H1 (cell line): ENCODE data around the gene SLC1A3. TPM values are rescaled to one million over a fixed set of nuclear protein-coding genes. Genes with fewer than 3 reads are reported as not detected.
A peak's percentile ranks its signal among the peaks of the same experiment; 100 is the strongest.

ENCODE experiments used
- CTCF ChIA-PET: fragments of 300-600 bp; sonication (Branson Sonifier 250); formaldehyde crosslinking; loops from one replicate; lab custom pipeline; 2021; ENCODE audit not compliant: partially characterized antibody; lab: Charles Lee
- POLR2A ChIA-PET: fragments of 300-600 bp; sonication (Branson Sonifier 250); formaldehyde crosslinking; loops from one replicate; lab custom pipeline; 2021; ENCODE audit warnings: inconsistent platforms; ENCODE audit not compliant: partially characterized antibody; lab: Charles Lee
- DNase-seq, 2 experiments: peaks; one replicate each; pipeline versions ENCODE4 v3.0.0 to v3.0.0-alpha.2; 2010 to 2022; ENCODE audit warnings: low spot score in 2 of 2, low read depth in 1 of 2, mixed read lengths in 1 of 2
- FAIRE-seq: peaks from 2 replicates; lab custom pipeline; 2011; peaks lifted over from hg19 to GRCh38; lab: Jason Lieb, UNC
- H2AFZ ChIP-seq: 2 replicates; pipeline ENCODE4 v1.8.1; 2012; ENCODE audit warnings: low read length, inconsistent platforms
- H2AK5ac ChIP-seq: 2 replicates; pipeline ENCODE4 v1.6.1; 2013; ENCODE audit warnings: low read depth, low read length
- H2BK120ac ChIP-seq: replicated peaks from 2 replicates; pipeline ENCODE3; 2013; ENCODE audit warnings: low read depth, low read length, inconsistent platforms
- H2BK12ac ChIP-seq: 2 replicates; pipeline ENCODE4 v1.6.1; 2013; ENCODE audit warnings: low read depth, low read length
- H2BK15ac ChIP-seq: 2 replicates; pipeline ENCODE4 v1.6.1; 2013; ENCODE audit warnings: low read length
- H2BK20ac ChIP-seq: 2 replicates; pipeline ENCODE4 v1.6.1; 2013; ENCODE audit warnings: low read length
- H2BK5ac ChIP-seq: 2 replicates; pipeline ENCODE4 v1.6.1; 2013; ENCODE audit warnings: low read depth, low read length
- H3K14ac ChIP-seq: 2 replicates; pipeline ENCODE4 v1.6.1; 2013; ENCODE audit warnings: inconsistent platforms; ENCODE audit not compliant: insufficient read length
- H3K18ac ChIP-seq: 2 replicates; pipeline ENCODE4 v1.6.1; 2013; ENCODE audit warnings: low read length; ENCODE audit errors: extremely low read depth
- H3K23ac ChIP-seq: 2 replicates; pipeline ENCODE4 v1.6.1; 2013; ENCODE audit warnings: inconsistent platforms; ENCODE audit not compliant: insufficient read length
- H3K23me2 ChIP-seq: 2 replicates; pipeline ENCODE4 v1.6.1; 2013; ENCODE audit warnings: low read depth, low read length
- H3K27ac ChIP-seq: 2 replicates; pipeline ENCODE4 v1.6.1; 2011; ENCODE audit warnings: low read depth, low read length, inconsistent platforms
- H3K27me3 ChIP-seq, 4 experiments: replicated peaks in 1 of 4; 1 replicate in 1 of 4; 2 replicates in 3 of 4; pipeline versions ENCODE4 v1.6.1 to v1.8.1; 2011 to 2013; ENCODE audit warnings: low read length in 3 of 4, mild to moderate bottlenecking in 3 of 4, inconsistent platforms in 2 of 4, mixed read lengths in 2 of 4, moderate library complexity in 1 of 4; ENCODE audit not compliant: control insufficient read depth in 3 of 4, insufficient read depth in 3 of 4; ENCODE audit errors: extremely low read depth in 1 of 4
- H3K36me3 ChIP-seq, 4 experiments: 2 replicates each; pipeline versions ENCODE4 v1.6.1 to v1.8.1; 2011 to 2013; ENCODE audit warnings: mild to moderate bottlenecking in 4 of 4, low read length in 3 of 4, moderate library complexity in 2 of 4, control low read depth in 1 of 4, inconsistent platforms in 1 of 4; ENCODE audit not compliant: insufficient read depth in 4 of 4, control insufficient read depth in 2 of 4
- H3K4ac ChIP-seq: replicated peaks from 2 replicates; pipeline ENCODE3; 2013; ENCODE audit warnings: low read length, low read depth, mixed read lengths, inconsistent platforms; ENCODE audit not compliant: insufficient read length
- H3K4me1 ChIP-seq, 4 experiments: replicated peaks in 1 of 4; 1 replicate in 1 of 4; 2 replicates in 3 of 4; pipeline versions ENCODE4 v1.6.1 to v1.8.1; 2011 to 2013; ENCODE audit warnings: low read length in 3 of 4, inconsistent platforms in 2 of 4, mixed read lengths in 1 of 4; ENCODE audit not compliant: insufficient read depth in 4 of 4, control insufficient read depth in 3 of 4
- H3K4me2 ChIP-seq, 2 experiments: 2 replicates each; pipeline versions ENCODE4 v1.6.1 to v1.8.1; 2011 to 2013; ENCODE audit warnings: low read depth in 2 of 2, low read length in 2 of 2, control low read depth in 1 of 2, inconsistent platforms in 1 of 2, mild to moderate bottlenecking in 1 of 2; ENCODE audit not compliant: insufficient read depth in 1 of 2
- H3K4me3 ChIP-seq, 4 experiments: fragments of 200-600, 300-600 bp in 1 of 4; sonication (generic), shearing (Covaris generic), sonication (Bioruptor Twin) in 1 of 4; 2 replicates each; pipeline versions ENCODE4 v1.5.1 to v1.8.1; 2011 to 2016; ENCODE audit warnings: low read length in 4 of 4, low read depth in 3 of 4, control low read depth in 2 of 4, inconsistent platforms in 2 of 4, mild to moderate bottlenecking in 2 of 4, mixed read lengths in 1 of 4, moderate library complexity in 1 of 4; ENCODE audit not compliant: insufficient read depth in 2 of 4; ENCODE audit errors: extremely low read depth in 1 of 4
- H3K56ac ChIP-seq: replicated peaks from 2 replicates; pipeline ENCODE3; 2013; ENCODE audit warnings: low read depth, mild to moderate bottlenecking, mixed read lengths, low read length, inconsistent platforms; ENCODE audit not compliant: insufficient read length
- H3K79me1 ChIP-seq: 2 replicates; pipeline ENCODE4 v1.6.1; 2013; ENCODE audit warnings: low read depth, low read length, control low read depth
- H3K79me2 ChIP-seq, 2 experiments: 2 replicates each; pipeline versions ENCODE4 v1.6.1 to v1.8.1; 2012 to 2013; ENCODE audit warnings: low read length in 2 of 2, mild to moderate bottlenecking in 2 of 2, inconsistent platforms in 1 of 2; ENCODE audit not compliant: insufficient read depth in 2 of 2, control insufficient read depth in 1 of 2
- H3K9ac ChIP-seq, 4 experiments: replicated peaks in 1 of 4; 1 replicate in 1 of 4; 2 replicates in 3 of 4; pipeline versions ENCODE4 v1.6.1 to v1.8.1; 2011 to 2013; ENCODE audit warnings: low read depth in 3 of 4, low read length in 3 of 4, control low read depth in 2 of 4, mild to moderate bottlenecking in 2 of 4, moderate library complexity in 2 of 4, inconsistent platforms in 1 of 4; ENCODE audit errors: extremely low read depth in 1 of 4
- H3K9me3 ChIP-seq, 2 experiments: 2 replicates each; pipeline versions ENCODE4 v1.6.1 to v1.8.1; 2012 to 2013; ENCODE audit warnings: mild to moderate bottlenecking in 2 of 2, moderate library complexity in 2 of 2, control low read depth in 1 of 2, inconsistent platforms in 1 of 2, low read depth in 1 of 2, low read length in 1 of 2, mixed read lengths in 1 of 2; ENCODE audit not compliant: insufficient read depth in 2 of 2
- H4K20me1 ChIP-seq, 2 experiments: replicated peaks in 1 of 2; 2 replicates each; pipeline versions ENCODE3 to v1.8.1; 2011 to 2013; ENCODE audit warnings: inconsistent platforms in 2 of 2, low read length in 2 of 2, mild to moderate bottlenecking in 1 of 2; ENCODE audit not compliant: insufficient read depth in 2 of 2, control insufficient read depth in 1 of 2
- H4K5ac ChIP-seq: 2 replicates; pipeline ENCODE4 v1.6.1; 2013; ENCODE audit warnings: low read length, low read depth, mixed read lengths, inconsistent platforms; ENCODE audit not compliant: insufficient read length
- H4K8ac ChIP-seq: 2 replicates; pipeline ENCODE4 v1.8.0; 2013; ENCODE audit warnings: mild to moderate bottlenecking, moderate library complexity, low read length, inconsistent platforms; ENCODE audit not compliant: insufficient read depth; ENCODE audit errors: extremely low read depth
- H4K91ac ChIP-seq: replicated peaks from 2 replicates; pipeline ENCODE3; 2013; ENCODE audit warnings: low read length, mixed read lengths, inconsistent platforms; ENCODE audit not compliant: insufficient read length
- ASH2L ChIP-seq: fragments of 200-600, 300-600 bp; sonication (generic); IDR thresholded peaks from one replicate; pipeline ENCODE4 v1.7.1; 2017; ENCODE audit warnings: low read length
- BACH1 ChIP-seq: IDR thresholded peaks from 2 replicates; pipeline ENCODE4 v1.6.1; 2012; ENCODE audit warnings: low read length, improper control_type of control experiment
- CTBP2 ChIP-seq: IDR thresholded peaks from 2 replicates; pipeline ENCODE4 v1.7.0; 2011; ENCODE audit warnings: borderline replicate concordance, mild to moderate bottlenecking, moderate library complexity, mixed read lengths, low read length; ENCODE audit not compliant: insufficient read depth, insufficient read length
- GABPA ChIP-seq: IDR thresholded peaks from 2 replicates; pipeline ENCODE4 v1.6.1; 2011; ENCODE audit warnings: mild to moderate bottlenecking, low read length, moderate library complexity, borderline replicate concordance; ENCODE audit not compliant: insufficient read depth
- JUN ChIP-seq: IDR thresholded peaks from 2 replicates; pipeline ENCODE4 v1.6.1; 2011; ENCODE audit warnings: low read depth, mild to moderate bottlenecking, improper control_type of control experiment, low read length
- MAFK ChIP-seq: IDR thresholded peaks from 2 replicates; pipeline ENCODE4 v1.6.1; 2012; ENCODE audit warnings: low read depth, mild to moderate bottlenecking, improper control_type of control experiment, low read length
- NRF1 ChIP-seq: IDR thresholded peaks from 2 replicates; pipeline ENCODE4 v1.6.1; 2011; ENCODE audit warnings: mild to moderate bottlenecking, low read depth, low read length, improper control_type of control experiment
- POLR2AphosphoS5 ChIP-seq: IDR thresholded peaks from 2 replicates; pipeline ENCODE4 v1.6.1; 2011; ENCODE audit warnings: low read depth, low read length
- TAF7 ChIP-seq: optimal IDR thresholded peaks from 2 replicates; pipeline ENCODE3; 2011; ENCODE audit warnings: low read depth, mild to moderate bottlenecking, inconsistent platforms, low read length, moderate library complexity, borderline replicate concordance
- TBP ChIP-seq: IDR thresholded peaks from 2 replicates; pipeline ENCODE4 v1.6.1; 2011; ENCODE audit warnings: low read depth, low read length, improper control_type of control experiment
- WGBS, 2 experiments: shearing (Covaris generic) in 1 of 2; methylation state at CpG; one replicate each; pipeline versions ENCODE4 v1.1.6 to v1.1.7; 2013 to 2015; ENCODE audit warnings: low lambda C conversion rate in 2 of 2, mixed read lengths in 2 of 2, inconsistent platforms in 1 of 2, low coverage in 1 of 2, missing lambda C conversion rate in 1 of 2; ENCODE audit not compliant: insufficient replicate concordance in 2 of 2, insufficient coverage in 1 of 2, insufficient read length in 1 of 2; ENCODE audit errors: extremely low coverage in 1 of 2, missing lambda C conversion rate in 1 of 2; 5-methylcytosine and 5-hydroxymethylcytosine counted together
- polyA plus RNA-seq, 7 experiments: library from polyadenylated mRNA; depleted of rRNA in 3 of 7; stranded (reverse) in 5 of 7; unstranded in 2 of 7; fragments of >200 nt in 5 of 7; fragments of 200-250 nt in 2 of 7; gene quantifications; 1 replicate in 5 of 7; 2 replicates in 1 of 7; 4 replicates in 1 of 7; pipeline versions ENCODE4 v1.2.1 to v1.2.3, GENCODE V29; 2011 to 2013; ENCODE audit warnings: missing spikeins in 2 of 7, mixed read lengths in 2 of 7
- total RNA-seq: library from RNA; stranded (reverse); fragmentation: NEBNext Ultra II Directional; extraction: Animal tissue kit (Norgen Biotek cat#: 25700); gene quantifications from 2 replicates; pipeline ENCODE4 v1.2.1, GENCODE V29; 2021
- TF ChIP-seq, protein P1 (sequence below): IDR thresholded peaks from 2 replicates; pipeline ENCODE4 v1.6.1; 2012; ENCODE audit warnings: inconsistent platforms

SLC1A3 gene
- total and polyA plus RNA-seq, 2 of the 8 experiments (the other 6 are each of a cell fraction or from before 2014, with no cell fraction given), result 26.7 to 35.3 TPM

DNA sequence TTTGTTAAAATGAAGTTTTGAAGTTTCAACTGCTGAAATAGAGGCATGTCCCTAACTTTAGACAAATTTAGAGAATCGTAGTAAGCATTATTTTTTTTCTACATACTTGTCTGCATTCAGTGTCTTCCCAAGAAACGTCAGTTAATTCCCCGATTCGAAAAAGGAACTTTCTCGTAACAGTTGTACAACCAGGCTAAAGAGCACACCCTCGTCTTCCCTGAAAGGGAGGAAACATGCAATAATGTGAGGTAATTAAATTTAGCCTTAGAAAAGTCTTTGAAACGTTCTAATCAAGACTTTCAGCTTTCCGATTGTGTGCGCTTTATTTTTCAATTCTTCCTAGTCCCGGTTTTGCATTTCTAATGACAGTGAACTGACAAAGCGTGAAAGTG lies 374 bp upstream of the SLC1A3 start:
- FAIRE-seq (peak; percentile 55), DNase-seq (no peak)
- Histone ChIP-seq H2BK15ac (no peak overlapping the region), H4K8ac (no peak overlapping the region), H3K36me3 (peaks cover 0 to 11% (median 3%) of the 10 kb centered on the region in 4 experiments; a peak in 5 of 8 replicates), H3K79me2 (peaks cover 0 to 39% of the 10 kb centered on the region in 2 experiments; a peak in 2 of 4 replicates), H3K23me2 (0 out of 2 replicates have a peak, but pooled peaks cover 2% of the 10 kb centered on the region), H3K4me2 (peak overlapping the region; percentile 73 to 85), H2AK5ac (no peak overlapping the region), H2BK5ac (no peak overlapping the region), H2BK12ac (no peak overlapping the region), H3K9ac (no peak overlapping the region; a peak in 1 of 7 replicates), H3K56ac (no peak overlapping the region), H3K23ac (no peak overlapping the region), H3K4me1 (peaks cover 5 to 8% (median 6%) of the 10 kb centered on the region in 4 experiments; a peak in 6 of 7 replicates), H3K9me3 (no peaks in the 10 kb centered on the region), H3K79me1 (no peaks in the 10 kb centered on the region), H3K18ac (no peak overlapping the region; the same call in 1 of the 2 replicates), H4K91ac (no peak overlapping the region), H3K27ac (no peak overlapping the region), H3K14ac (no peak overlapping the region), H4K5ac (no peak overlapping the region), H2BK120ac (no peak overlapping the region), H3K4me3 (peak overlapping the region; percentile 69 to 74 (median 70)), H3K27me3 (no peaks in the 10 kb centered on the region), H2BK20ac (no peak overlapping the region), H4K20me1 (no peaks in the 10 kb centered on the region), H2AFZ (peak overlapping the region; percentile 89), H3K4ac (peak overlapping the region; percentile 72)
- 25% methylated on average over 11 of the region's 11 CpGs; no CpG with 5 or more reads in 1 of the 2 experiments for WGBS, 2 experiments
- ChIA-PET POLR2A (interaction anchor here (1.5 to 4.4 kb wide), 3 partner anchors 13 to 46 kb away, joined by 3 to 26 read pairs (median 8); no protein-coding TSS in a partner anchor), CTCF (interaction anchor here (1.4 to 3.2 kb wide), 3 partner anchors 8 to 86 kb away, joined by 4 to 41 read pairs (median 4); no protein-coding TSS in a partner anchor)
- TF ChIP-seq BACH1 (no peak), CTBP2 (no peak), JUN (no peak), TBP (no peak), POLR2AphosphoS5 (no peak), ASH2L (no peak), GABPA (no peak), TAF7 (no peak), NRF1 (no peak), MAFK (no peak)
- TF ChIP-seq, protein P1, sequence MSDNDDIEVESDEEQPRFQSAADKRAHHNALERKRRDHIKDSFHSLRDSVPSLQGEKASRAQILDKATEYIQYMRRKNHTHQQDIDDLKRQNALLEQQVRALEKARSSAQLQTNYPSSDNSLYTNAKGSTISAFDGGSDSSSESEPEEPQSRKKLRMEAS, result no peak
